Activated CD8-positive, alpha-beta T cell treated with anti-CD3 and anti-CD28 coated beads for 36 hours (primary cell): Measurements from ENCODE around the gene SYT1. TPM values are rescaled to one million over a fixed set of nuclear protein-coding genes. Genes with fewer than 3 reads are reported as not detected.

Experiments
- ATAC-seq: fragments of 200-7000 bp; cut with Tn5 transposase; one replicate; pipeline ENCODE4 v1.10.0; 2021; ENCODE audit warnings: mild to moderate bottlenecking, moderate library complexity
- CTCF ChIA-PET: fragments of 350-600 bp; sonication (Branson Sonifier 250); formaldehyde crosslinking; loops from one replicate; lab custom pipeline; 2021; ENCODE audit warnings: antibody characterized with exemption; lab: Charles Lee
- POLR2A ChIA-PET: fragments of 350-600 bp; sonication (Branson Sonifier 250); formaldehyde crosslinking; loops from one replicate; lab custom pipeline; 2021; ENCODE audit warnings: antibody characterized with exemption; lab: Charles Lee
- DNase-seq: peaks from one replicate; pipeline ENCODE4 v3.0.0-alpha.2; 2020
- H3K27ac Mint-ChIP-seq: one replicate; pipeline ENCODE4 v1.8.0; 2021; ENCODE audit warnings: mild to moderate bottlenecking, mixed read lengths
- H3K27me3 Mint-ChIP-seq: one replicate; pipeline ENCODE4 v1.8.0; 2021; ENCODE audit warnings: mixed read lengths
- H3K36me3 Mint-ChIP-seq: one replicate; pipeline ENCODE4 v1.8.0; 2021; ENCODE audit warnings: low read depth, mixed read lengths
- H3K4me1 Mint-ChIP-seq: one replicate; pipeline ENCODE4 v1.8.0; 2021; ENCODE audit warnings: low read depth, mixed read lengths
- H3K4me3 Mint-ChIP-seq: one replicate; pipeline ENCODE4 v1.8.0; 2021; ENCODE audit warnings: mild to moderate bottlenecking, moderate library complexity, mixed read lengths
- H3K9me3 Mint-ChIP-seq: one replicate; pipeline ENCODE4 v1.8.0; 2021; ENCODE audit warnings: mixed read lengths
- intact Hi-C: fragments of 100-400 bp; cut with micrococcal nuclease; formaldehyde crosslinking; loops from one replicate; pipeline ENCODE4 v1.10.0; 2022
- total RNA-seq, 2 experiments: library from RNA; stranded (reverse); gene quantifications; one replicate each; pipeline ENCODE4 v1.2.3, GENCODE V29; 2021
- TF ChIP-seq, protein P1 (sequence below): fragments of 200-600 bp; IDR thresholded peaks from one replicate; pipeline ENCODE4 v1.8.0; 2022; ENCODE audit warnings: antibody characterized with exemption, mild to moderate bottlenecking

The SYT1 gene
- total RNA-seq, 2 experiments from 2014 or later: not detected

DNA sequence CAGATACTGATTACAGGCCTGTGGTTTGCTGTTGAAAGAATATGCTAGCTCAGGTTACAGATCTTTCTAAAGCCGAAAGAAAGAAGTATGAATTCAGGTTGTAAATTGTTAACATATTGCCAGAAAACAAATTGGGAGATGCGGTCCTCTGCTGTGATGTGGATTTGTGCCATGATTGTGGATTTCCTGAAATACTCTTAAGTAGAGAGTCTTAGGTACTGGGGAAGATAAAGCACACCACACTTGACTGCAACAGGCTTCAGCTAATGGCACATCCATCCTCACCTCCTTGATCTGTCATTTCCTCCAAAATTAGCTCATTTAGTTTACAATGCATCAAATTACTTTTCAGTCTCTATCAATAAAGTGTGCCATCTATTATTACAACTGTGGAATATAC is 279.2 kb downstream of the SYT1 start:
- no peaks in the 10 kb centered on the region for H3K36me3 Mint-ChIP-seq
- DNase-seq (no peak), ATAC-seq (no peak)
- H3K27me3 Mint-ChIP-seq: no peaks in the 10 kb centered on the region
- intact Hi-C loops: no loop called here
- CTCF ChIA-PET: no interaction called here
- TF ChIP-seq, protein P1, sequence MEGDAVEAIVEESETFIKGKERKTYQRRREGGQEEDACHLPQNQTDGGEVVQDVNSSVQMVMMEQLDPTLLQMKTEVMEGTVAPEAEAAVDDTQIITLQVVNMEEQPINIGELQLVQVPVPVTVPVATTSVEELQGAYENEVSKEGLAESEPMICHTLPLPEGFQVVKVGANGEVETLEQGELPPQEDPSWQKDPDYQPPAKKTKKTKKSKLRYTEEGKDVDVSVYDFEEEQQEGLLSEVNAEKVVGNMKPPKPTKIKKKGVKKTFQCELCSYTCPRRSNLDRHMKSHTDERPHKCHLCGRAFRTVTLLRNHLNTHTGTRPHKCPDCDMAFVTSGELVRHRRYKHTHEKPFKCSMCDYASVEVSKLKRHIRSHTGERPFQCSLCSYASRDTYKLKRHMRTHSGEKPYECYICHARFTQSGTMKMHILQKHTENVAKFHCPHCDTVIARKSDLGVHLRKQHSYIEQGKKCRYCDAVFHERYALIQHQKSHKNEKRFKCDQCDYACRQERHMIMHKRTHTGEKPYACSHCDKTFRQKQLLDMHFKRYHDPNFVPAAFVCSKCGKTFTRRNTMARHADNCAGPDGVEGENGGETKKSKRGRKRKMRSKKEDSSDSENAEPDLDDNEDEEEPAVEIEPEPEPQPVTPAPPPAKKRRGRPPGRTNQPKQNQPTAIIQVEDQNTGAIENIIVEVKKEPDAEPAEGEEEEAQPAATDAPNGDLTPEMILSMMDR: no peak
- peaks cover 2% of the 10 kb centered on the region for H3K9me3 Mint-ChIP-seq
- no peaks in the 10 kb centered on the region for H3K4me1 Mint-ChIP-seq
- no peak overlapping the region for H3K4me3 Mint-ChIP-seq
- POLR2A ChIA-PET: no interaction called here
- no peak overlapping the region for H3K27ac Mint-ChIP-seq

DNA sequence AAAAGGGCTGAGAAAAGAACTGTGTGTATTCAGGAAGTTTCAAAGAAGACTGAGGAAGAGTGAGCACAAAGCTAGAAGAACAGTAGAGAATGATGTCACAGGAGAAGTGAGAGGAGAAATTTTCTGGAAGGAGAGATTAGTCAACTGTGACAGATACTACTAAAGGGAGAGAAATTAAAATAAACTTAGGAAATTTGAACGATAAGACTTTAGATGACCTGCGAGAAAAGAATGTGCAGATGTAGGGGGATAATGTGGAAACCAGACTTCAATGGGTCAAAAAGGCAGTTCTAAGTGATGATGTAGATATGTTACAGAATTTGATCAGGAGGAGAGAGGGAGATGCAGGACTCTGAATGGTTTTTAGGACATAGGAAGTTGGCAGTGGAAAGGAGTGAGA is 287.4 kb downstream of the SYT1 start:
- H3K4me3 Mint-ChIP-seq: no peak overlapping the region
- ChIA-PET CTCF (no interaction called here), POLR2A (no interaction called here)
- intact Hi-C loops: no loop called here
- DNase-seq (no peak), ATAC-seq (no peak)
- no peaks in the 10 kb centered on the region for H3K27me3 Mint-ChIP-seq
- no peaks in the 10 kb centered on the region for H3K36me3 Mint-ChIP-seq
- H3K9me3 Mint-ChIP-seq: no peaks in the 10 kb centered on the region
- TF ChIP-seq, protein P1: no peak
- no peak overlapping the region for H3K27ac Mint-ChIP-seq
- H3K4me1 Mint-ChIP-seq: no peaks in the 10 kb centered on the region

DNA sequence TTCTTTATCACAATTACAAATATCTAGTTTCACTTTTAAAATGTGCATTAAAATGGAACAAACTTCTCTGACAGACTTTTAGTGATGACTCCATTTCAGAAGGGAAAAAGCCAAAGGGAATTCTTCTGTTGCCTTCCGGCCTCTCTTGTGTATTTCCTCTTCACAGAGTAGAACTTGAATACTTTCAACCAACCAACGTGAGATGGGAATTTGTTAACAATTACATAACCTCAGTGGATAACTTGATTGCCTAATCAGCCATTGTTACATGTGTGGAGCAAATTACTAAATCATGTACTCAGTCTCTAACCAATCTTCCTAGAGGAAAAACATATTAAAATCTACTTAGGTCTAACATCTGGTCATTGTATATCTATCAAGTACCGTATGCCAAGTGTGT is 291.1 kb downstream of the SYT1 start:
- CTCF ChIA-PET: no interaction called here
- ATAC-seq: no peak
- POLR2A ChIA-PET: no interaction called here
- H3K4me3 Mint-ChIP-seq: no peak overlapping the region
- intact Hi-C loops: no loop called here
- H3K27ac Mint-ChIP-seq: no peak overlapping the region
- H3K36me3 Mint-ChIP-seq: no peaks in the 10 kb centered on the region
- no peaks in the 10 kb centered on the region for H3K4me1 Mint-ChIP-seq
- TF ChIP-seq, protein P1: no peak
- H3K27me3 Mint-ChIP-seq: no peaks in the 10 kb centered on the region
- no peaks in the 10 kb centered on the region for H3K9me3 Mint-ChIP-seq
- DNase-seq: no peak

DNA sequence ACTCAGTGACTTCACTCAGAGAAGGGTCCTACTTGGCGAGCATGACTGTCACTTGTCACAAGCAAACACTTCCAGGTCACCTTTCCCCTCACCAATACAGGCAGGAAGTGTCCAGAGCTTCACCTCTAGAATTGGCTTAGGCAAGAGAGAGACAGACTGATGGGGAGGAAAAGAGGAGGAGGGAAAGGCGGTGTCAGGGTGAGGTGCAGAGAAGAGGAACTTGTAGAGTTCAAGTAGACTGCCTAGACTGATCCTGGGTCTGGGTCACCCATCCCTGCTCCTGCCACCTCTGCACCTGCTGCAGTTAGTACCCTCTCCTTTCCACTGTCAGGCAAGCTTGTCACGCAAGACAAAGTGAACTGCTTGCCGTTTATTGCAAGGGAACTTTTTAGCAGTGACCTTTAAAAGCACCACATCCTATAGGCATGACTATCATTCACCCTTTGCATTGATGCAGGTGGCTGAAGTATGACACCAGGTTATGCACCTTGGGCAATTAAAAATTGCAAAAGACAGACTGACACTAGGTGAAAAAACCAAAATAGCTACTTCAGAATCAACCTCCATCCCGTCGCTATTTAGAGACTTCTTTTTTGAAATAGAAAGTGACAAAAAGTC is 292.4 kb downstream of the SYT1 start:
- Mint-ChIP-seq H3K4me3 (no peak overlapping the region), H3K9me3 (no peaks in the 10 kb centered on the region), H3K4me1 (no peaks in the 10 kb centered on the region), H3K27ac (no peak overlapping the region), H3K27me3 (no peaks in the 10 kb centered on the region), H3K36me3 (no peaks in the 10 kb centered on the region)
- ChIA-PET POLR2A (no interaction called here), CTCF (no interaction called here)
- TF ChIP-seq, protein P1: no peak
- no peak for DNase-seq
- intact Hi-C loops: no loop called here
- no peak for ATAC-seq

DNA sequence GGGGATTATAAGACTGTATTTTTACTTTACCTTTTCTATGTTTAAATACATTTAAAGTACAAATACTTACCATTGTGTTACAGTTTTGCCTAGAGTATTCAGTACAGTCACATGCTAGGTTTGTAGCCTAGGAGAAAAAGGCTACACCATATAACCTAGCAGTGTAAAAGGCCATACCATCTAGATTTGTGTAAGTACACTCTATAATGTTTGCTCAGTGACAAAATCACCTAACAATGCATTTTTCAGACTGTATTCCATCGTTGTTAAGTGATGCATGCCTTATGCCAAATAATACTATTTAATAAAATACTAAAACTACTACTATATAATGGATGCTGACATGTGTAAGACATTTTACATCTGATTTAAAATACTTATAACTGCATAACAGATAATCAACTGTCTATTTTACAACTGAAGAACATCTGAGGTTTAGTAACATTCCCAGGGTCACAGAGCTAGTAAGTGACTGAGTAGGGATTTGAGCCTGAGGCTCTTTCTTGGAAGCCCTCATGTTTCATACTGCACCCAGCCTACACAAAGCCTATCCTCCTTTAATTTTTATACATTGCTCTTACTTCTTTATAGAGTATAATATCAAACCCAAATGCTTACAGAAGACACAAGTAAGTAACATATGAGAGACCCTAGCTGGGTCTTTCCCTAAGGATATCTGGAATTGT is 296.8 kb downstream of the SYT1 start:
- ChIA-PET CTCF (no interaction called here), POLR2A (no interaction called here)
- Mint-ChIP-seq H3K9me3 (no peaks in the 10 kb centered on the region), H3K36me3 (no peaks in the 10 kb centered on the region), H3K27ac (no peak overlapping the region), H3K4me3 (no peak overlapping the region), H3K4me1 (no peaks in the 10 kb centered on the region), H3K27me3 (no peaks in the 10 kb centered on the region)
- intact Hi-C loops: no loop called here
- TF ChIP-seq, protein P1: no peak
- ATAC-seq (no peak), DNase-seq (no peak)
